OCI-LY1 (cell line): ENCODE data around the gene CSRNP2.

Experiments
- EZH2 ChIP-seq: fragments of 200-600 bp; sonication (generic), shearing (Covaris generic); IDR thresholded peaks from 2 replicates; pipeline ENCODE4 v1.8.0; 2017; ENCODE audit warnings: borderline replicate concordance, mixed run types, mild to moderate bottlenecking, antibody characterized with exemption, low read length, moderate library complexity, mixed read lengths
- TF ChIP-seq, protein P1 (sequence below): fragments of 200-600 bp; sonication (generic), shearing (Covaris generic); IDR thresholded peaks from 2 replicates; pipeline ENCODE4 v1.5.1; 2017; ENCODE audit warnings: mild to moderate bottlenecking, antibody characterized with exemption, low read length, moderate library complexity, mixed read lengths

DNA sequence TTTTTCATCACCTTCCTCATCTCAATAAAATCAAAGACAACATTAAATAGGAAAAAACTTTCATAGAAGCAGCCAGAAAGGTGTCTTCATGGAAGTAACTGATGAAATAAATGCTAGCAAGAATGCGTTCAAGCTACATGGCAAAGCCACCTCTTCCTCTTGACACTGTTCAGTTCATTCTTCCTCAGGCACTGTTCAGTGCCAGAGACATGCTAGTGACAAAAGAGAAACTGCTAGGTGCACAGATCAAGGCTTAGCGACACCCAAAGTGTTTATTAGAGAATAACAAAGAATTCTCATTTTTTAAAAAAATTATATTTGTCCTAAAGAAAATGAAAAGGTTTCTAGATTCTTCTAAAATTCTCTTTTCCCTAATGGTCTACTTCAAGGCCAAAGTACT is 64.4 kb downstream of the CSRNP2 start:
- TF ChIP-seq, protein P1, sequence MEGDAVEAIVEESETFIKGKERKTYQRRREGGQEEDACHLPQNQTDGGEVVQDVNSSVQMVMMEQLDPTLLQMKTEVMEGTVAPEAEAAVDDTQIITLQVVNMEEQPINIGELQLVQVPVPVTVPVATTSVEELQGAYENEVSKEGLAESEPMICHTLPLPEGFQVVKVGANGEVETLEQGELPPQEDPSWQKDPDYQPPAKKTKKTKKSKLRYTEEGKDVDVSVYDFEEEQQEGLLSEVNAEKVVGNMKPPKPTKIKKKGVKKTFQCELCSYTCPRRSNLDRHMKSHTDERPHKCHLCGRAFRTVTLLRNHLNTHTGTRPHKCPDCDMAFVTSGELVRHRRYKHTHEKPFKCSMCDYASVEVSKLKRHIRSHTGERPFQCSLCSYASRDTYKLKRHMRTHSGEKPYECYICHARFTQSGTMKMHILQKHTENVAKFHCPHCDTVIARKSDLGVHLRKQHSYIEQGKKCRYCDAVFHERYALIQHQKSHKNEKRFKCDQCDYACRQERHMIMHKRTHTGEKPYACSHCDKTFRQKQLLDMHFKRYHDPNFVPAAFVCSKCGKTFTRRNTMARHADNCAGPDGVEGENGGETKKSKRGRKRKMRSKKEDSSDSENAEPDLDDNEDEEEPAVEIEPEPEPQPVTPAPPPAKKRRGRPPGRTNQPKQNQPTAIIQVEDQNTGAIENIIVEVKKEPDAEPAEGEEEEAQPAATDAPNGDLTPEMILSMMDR = no peak
- TF ChIP-seq EZH2 = no peak
